GM23248 (cell line): ENCODE data around the gene CUX1. TPM values are rescaled to one million over a fixed set of nuclear protein-coding genes. Genes with fewer than 3 reads are reported as not detected.

Experiments used
- DNase-seq: peaks from one replicate; pipeline ENCODE4 v3.0.0-alpha.2; 2015
- H2AFZ ChIP-seq: fragments of 200-600 bp; sonication (generic); 2 replicates; pipeline ENCODE4 v1.6.1; 2016; ENCODE audit warnings: antibody characterized with exemption
- H3F3A ChIP-seq: fragments of 200-600 bp; sonication (generic); 2 replicates; pipeline ENCODE4 v1.6.1; 2016; ENCODE audit warnings: mild to moderate bottlenecking, antibody characterized with exemption, mixed run types; ENCODE audit not compliant: insufficient read depth
- H3K27ac ChIP-seq: fragments of 200-600 bp; sonication (generic); 2 replicates; pipeline ENCODE4 v1.5.1; 2016; ENCODE audit warnings: mild to moderate bottlenecking
- H3K27me3 ChIP-seq: fragments of 200-600 bp; sonication (generic); replicated peaks from 2 replicates; pipeline ENCODE4 v1.6.1; 2016; ENCODE audit warnings: mild to moderate bottlenecking; ENCODE audit not compliant: insufficient read depth
- H3K36me3 ChIP-seq: fragments of 200-600 bp; sonication (generic); 2 replicates; pipeline ENCODE4 v1.6.1; 2016; ENCODE audit warnings: low read depth, mild to moderate bottlenecking
- H3K4me1 ChIP-seq: fragments of 200-600 bp; sonication (generic); 2 replicates; pipeline ENCODE4 v1.6.1; 2016; ENCODE audit warnings: mild to moderate bottlenecking; ENCODE audit not compliant: insufficient read depth
- H3K4me2 ChIP-seq: fragments of 200-600 bp; sonication (generic); one replicate; pipeline ENCODE4 v1.6.1; 2016; ENCODE audit warnings: mild to moderate bottlenecking; ENCODE audit not compliant: unreplicated experiment
- H3K4me3 ChIP-seq: fragments of 200-600 bp; sonication (generic); 2 replicates; pipeline ENCODE4 v1.5.1; 2016; ENCODE audit warnings: mild to moderate bottlenecking
- H3K79me2 ChIP-seq: fragments of 200-600 bp; sonication (generic); 2 replicates; pipeline ENCODE4 v1.6.1; 2016; ENCODE audit warnings: mild to moderate bottlenecking; ENCODE audit not compliant: insufficient read depth
- H3K9ac ChIP-seq: fragments of 200-600 bp; sonication (generic); 2 replicates; pipeline ENCODE4 v1.6.1; 2016; ENCODE audit warnings: mild to moderate bottlenecking
- H3K9me2 ChIP-seq: fragments of 200-600 bp; sonication (generic); 2 replicates; pipeline ENCODE4 v1.6.1; 2016; ENCODE audit warnings: mixed run types, mild to moderate bottlenecking, moderate library complexity; ENCODE audit not compliant: insufficient read depth
- H3K9me3 ChIP-seq: fragments of 200-600 bp; sonication (generic); one replicate; pipeline ENCODE4 v1.6.1; 2017; ENCODE audit warnings: low read depth
- H4K20me1 ChIP-seq: fragments of 200-600 bp; sonication (generic); 2 replicates; pipeline ENCODE4 v1.6.0; 2016; ENCODE audit not compliant: insufficient read depth
- EZH2 ChIP-seq: fragments of 200-600 bp; sonication (generic); IDR thresholded peaks from 2 replicates; pipeline ENCODE4 v1.6.1; 2018; ENCODE audit warnings: antibody characterized with exemption, mild to moderate bottlenecking; ENCODE audit not compliant: insufficient read depth, poor library complexity, severe bottlenecking
- EZH2phosphoT487 ChIP-seq: fragments of 200-600 bp; sonication (generic); IDR thresholded peaks from 2 replicates; pipeline ENCODE4 v1.6.1; 2018; ENCODE audit warnings: antibody characterized with exemption, moderate library complexity, mild to moderate bottlenecking, low read depth; ENCODE audit not compliant: insufficient read depth
- WGBS, 2 experiments: methylation state at CpG; one replicate each; pipeline ENCODE4 v1.1.6; 2015 to 2017; ENCODE audit warnings: low lambda C conversion rate in 2 of 2, low coverage in 1 of 2; ENCODE audit errors: missing lambda C conversion rate in 2 of 2; 5-methylcytosine and 5-hydroxymethylcytosine counted together
- in situ Hi-C: fragments of 300-500 bp; cut with MboI; formaldehyde crosslinking; loops from 2 replicates; pipeline ENCODE4 v1.15.0; 2020
- polyA plus RNA-seq: library from polyadenylated mRNA; unstranded; fragments of >200 nt; fragmentation: Nextera tagmentation; extraction: Ambion mirVana; gene quantifications from 2 replicates; pipeline ENCODE4 v1.2.1, GENCODE V29; 2016
- total RNA-seq: library from RNA; depleted of rRNA; stranded (reverse); fragments of >200 nt; shearing (Covaris generic); gene quantifications from 2 replicates; pipeline ENCODE4 v1.2.3, GENCODE V29; 2014

Gene CUX1
- total and polyA plus RNA-seq, 2 experiments from 2014 or later, result 30.2 to 34.9 TPM

- no peaks in the 10 kb centered on the region for H3K4me1 ChIP-seq
- no peaks in the 10 kb centered on the region for H3K9me2 ChIP-seq
- WGBS, 2 experiments, result 68 to 69% methylated on average over 13 of the region's 13 CpGs
- H3K36me3 ChIP-seq, result no peaks in the 10 kb centered on the region
- in situ Hi-C loops, result no loop called here
- H4K20me1 ChIP-seq, result no peaks in the 10 kb centered on the region
- H3K4me2 ChIP-seq, result no peak overlapping the region
- no peaks in the 10 kb centered on the region for H3K79me2 ChIP-seq
- H3K27me3 ChIP-seq, result no peaks in the 10 kb centered on the region
- H3K9ac ChIP-seq, result no peak overlapping the region
- DNase-seq, result peak; percentile 35
- no peak for TF ChIP-seq EZH2phosphoT487
- TF ChIP-seq EZH2, result no peak
- no peaks in the 10 kb centered on the region for H3F3A ChIP-seq
- no peaks in the 10 kb centered on the region for H3K9me3 ChIP-seq
- no peak overlapping the region for H3K4me3 ChIP-seq
- no peak overlapping the region for H2AFZ ChIP-seq
- H3K27ac ChIP-seq, result no peak overlapping the region
Observed at GRCh38 chr7:102097601-102098161, 280.3 kb downstream of the CUX1 start.

GRCh38 chr7:102098986-102099385 is 281.6 kb downstream of the CUX1 start:
- no peaks in the 10 kb centered on the region for H4K20me1 ChIP-seq
- no peak overlapping the region for H2AFZ ChIP-seq
- no peak overlapping the region for H3K27ac ChIP-seq
- no peaks in the 10 kb centered on the region for H3K4me1 ChIP-seq
- 0 out of 2 replicates have a peak, but pooled peaks cover under 1% of the 10 kb centered on the region for H3K36me3 ChIP-seq
- 90 to 96% methylated on average over 6 of the region's 6 CpGs for WGBS, 2 experiments
- in situ Hi-C loops, result no loop called here
- H3K9me2 ChIP-seq, result no peaks in the 10 kb centered on the region
- DNase-seq, result no peak
- TF ChIP-seq EZH2phosphoT487 (no peak), EZH2 (no peak)
- no peaks in the 10 kb centered on the region for H3F3A ChIP-seq
- no peaks in the 10 kb centered on the region for H3K79me2 ChIP-seq
- H3K9ac ChIP-seq, result no peak overlapping the region
- no peaks in the 10 kb centered on the region for H3K9me3 ChIP-seq
- H3K4me3 ChIP-seq, result no peak overlapping the region
- H3K27me3 ChIP-seq, result no peaks in the 10 kb centered on the region
- H3K4me2 ChIP-seq, result no peak overlapping the region

DNA sequence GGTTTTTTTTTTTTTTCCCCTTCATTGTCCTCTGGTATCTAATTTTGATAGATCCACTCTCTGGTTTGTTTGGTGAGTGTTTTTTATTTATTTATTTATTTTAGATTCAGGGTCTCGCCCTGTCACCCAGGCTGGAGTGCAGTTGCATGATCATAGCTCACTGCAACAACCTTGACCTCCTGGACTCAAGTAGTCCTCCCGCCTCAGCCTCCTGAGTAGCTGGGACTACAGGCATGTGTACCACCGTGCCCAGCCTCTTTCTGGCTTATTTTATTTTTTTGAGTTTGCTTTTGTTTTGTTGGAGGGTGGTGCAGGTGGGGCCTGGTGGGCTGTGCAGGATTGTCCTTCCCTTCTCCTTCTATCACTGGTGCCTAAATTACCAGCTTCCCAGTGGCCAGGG is 282.0 kb downstream of the CUX1 start:
- 96 to 98% methylated on average over 3 of the region's 3 CpGs for WGBS, 2 experiments
- H3K4me3 ChIP-seq, result no peak overlapping the region
- H3F3A ChIP-seq, result no peaks in the 10 kb centered on the region
- no peaks in the 10 kb centered on the region for H3K4me1 ChIP-seq
- in situ Hi-C loops, result no loop called here
- no peak overlapping the region for H2AFZ ChIP-seq
- TF ChIP-seq EZH2 (no peak), EZH2phosphoT487 (no peak)
- H3K9me2 ChIP-seq, result no peaks in the 10 kb centered on the region
- H3K36me3 ChIP-seq, result 0 out of 2 replicates have a peak, but pooled peaks cover 4% of the 10 kb centered on the region
- H4K20me1 ChIP-seq, result no peaks in the 10 kb centered on the region
- DNase-seq, result no peak
- no peak overlapping the region for H3K4me2 ChIP-seq
- no peak overlapping the region for H3K9ac ChIP-seq
- H3K27me3 ChIP-seq, result no peaks in the 10 kb centered on the region
- no peaks in the 10 kb centered on the region for H3K79me2 ChIP-seq
- H3K9me3 ChIP-seq, result no peaks in the 10 kb centered on the region
- no peak overlapping the region for H3K27ac ChIP-seq

DNA sequence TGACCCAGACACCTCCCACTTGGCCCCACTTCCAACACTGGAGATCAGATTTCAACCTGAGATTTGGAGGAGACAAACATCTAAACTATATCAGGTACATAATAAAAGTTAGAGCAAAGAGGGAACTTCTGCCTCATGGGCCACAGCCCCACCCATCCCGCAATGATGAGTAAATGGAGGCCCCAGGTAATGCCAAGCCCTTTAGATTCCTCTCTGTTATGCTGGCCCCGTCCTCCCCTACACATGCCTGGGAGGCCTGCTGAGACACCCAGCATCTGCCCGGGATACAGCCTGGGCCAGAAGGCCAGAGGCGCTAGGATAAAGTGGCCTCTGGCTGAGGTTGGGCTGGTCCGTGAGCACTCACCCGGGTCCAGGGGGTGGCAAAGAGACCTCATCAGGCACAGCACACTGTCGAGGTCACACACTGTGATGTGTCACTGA is 283.7 kb downstream of the CUX1 start:
- no peak overlapping the region for H3K4me3 ChIP-seq
- H3K9ac ChIP-seq, result no peak overlapping the region
- H3K27ac ChIP-seq, result no peak overlapping the region
- no peaks in the 10 kb centered on the region for H3K4me1 ChIP-seq
- no peak for DNase-seq
- no peak overlapping the region for H3K4me2 ChIP-seq
- TF ChIP-seq EZH2phosphoT487 (no peak), EZH2 (no peak)
- no peaks in the 10 kb centered on the region for H3K27me3 ChIP-seq
- in situ Hi-C loops, result no loop called here
- H3F3A ChIP-seq, result no peaks in the 10 kb centered on the region
- no peaks in the 10 kb centered on the region for H3K79me2 ChIP-seq
- H2AFZ ChIP-seq, result no peak overlapping the region
- WGBS, 2 experiments, result 95 to 100% methylated on average over 7 of the region's 7 CpGs
- H3K9me2 ChIP-seq, result no peaks in the 10 kb centered on the region
- H4K20me1 ChIP-seq, result no peaks in the 10 kb centered on the region
- H3K9me3 ChIP-seq, result no peaks in the 10 kb centered on the region
- 0 out of 2 replicates have a peak, but pooled peaks cover 4% of the 10 kb centered on the region for H3K36me3 ChIP-seq

- Histone ChIP-seq H4K20me1 (no peaks in the 10 kb centered on the region), H3K36me3 (0 out of 2 replicates have a peak, but pooled peaks cover 4% of the 10 kb centered on the region), H3K27me3 (no peaks in the 10 kb centered on the region), H3K27ac (no peak overlapping the region), H3K9me2 (no peaks in the 10 kb centered on the region), H3K79me2 (no peaks in the 10 kb centered on the region), H3K9me3 (no peaks in the 10 kb centered on the region), H2AFZ (no peak overlapping the region), H3K9ac (no peak overlapping the region), H3K4me1 (no peaks in the 10 kb centered on the region), H3F3A (no peaks in the 10 kb centered on the region), H3K4me2 (no peak overlapping the region), H3K4me3 (no peak overlapping the region)
- DNase-seq, result no peak
- in situ Hi-C loops, result no loop called here
- WGBS, 2 experiments, result 95 to 100% methylated on average over 11 of the region's 11 CpGs
- no peak for TF ChIP-seq EZH2
Observed at GRCh38 chr7:102101926-102102325, 284.5 kb downstream of the CUX1 start.
